ENCODE data around the gene KPNA3. TPM values are rescaled to one million over a fixed set of nuclear protein-coding genes. Genes with fewer than 3 reads are reported as not detected.

KPNA3 gene
- total and polyA plus RNA-seq, 2 donors (not counting 1 experiment from before 2014, with no cell fraction given) = 37.0 to 68.3 TPM

- no peak overlapping the region for H3K4me3 ChIP-seq (replicated peaks in 1 of 4; ENCODE audit: control extremely low read depth in 1 of 4, insufficient read depth in 1 of 4, low read depth in 3 of 4, low read length in 4 of 4)
- H3K9ac ChIP-seq (ENCODE audit: insufficient read depth, low read length) = no peak overlapping the region
- TF ChIP-seq CTCF (conservative IDR thresholded peaks at IDR 0.05 in 1 of 2, IDR thresholded peaks at IDR 0.05 in 1 of 2; ENCODE audit: low read depth in 1 of 2, low read length in 2 of 2) = no peak
- TF ChIP-seq EZH2 (IDR thresholded peaks at IDR 0.05; ENCODE audit: low read length, missing control alignments) = no peak
- no peak overlapping the region for H3K27ac ChIP-seq (ENCODE audit: insufficient read depth, low read length)
- H3K36me3 ChIP-seq (ENCODE audit: control insufficient read depth, insufficient read depth, low read length) = no peaks in the 10 kb centered on the region
- peak; percentile 81 to 85 for DNase-seq (ENCODE audit: low read depth in 2 of 2)
- H3K9me3 ChIP-seq (ENCODE audit: control insufficient read depth, insufficient read depth, low read depth, low read length) = no peaks in the 10 kb centered on the region
- H3K79me2 ChIP-seq (ENCODE audit: control insufficient read depth, insufficient read depth, low read length) = no peaks in the 10 kb centered on the region
- no peaks in the 10 kb centered on the region for H4K20me1 ChIP-seq (ENCODE audit: control insufficient read depth, extremely low read depth, insufficient read depth, low read length)
- no peaks in the 10 kb centered on the region for H3K27me3 ChIP-seq (ENCODE audit: control insufficient read depth, insufficient read depth, low read length)
- peaks cover 3% of the 10 kb centered on the region for H3K4me1 ChIP-seq (ENCODE audit: control insufficient read depth, extremely low read depth, insufficient read depth, low read length)
- no peak overlapping the region for H3K4me2 ChIP-seq (ENCODE audit: extremely low read depth, insufficient read depth, low read length)
- no peak overlapping the region for H2AFZ ChIP-seq (ENCODE audit: low read length)
These were observed 60.7 kb downstream of the KPNA3 start for GRCh38 chr13:49731766-49732165.

GRCh38 chr13:49716615-49717014 lies 75.9 kb downstream of the KPNA3 start:
- no peak for DNase-seq (ENCODE audit: low read depth in 2 of 2)
- Histone ChIP-seq H3K27me3 (ENCODE audit: control insufficient read depth, insufficient read depth, low read length) (no peaks in the 10 kb centered on the region), H3K4me1 (ENCODE audit: control insufficient read depth, extremely low read depth, insufficient read depth, low read length) (no peaks in the 10 kb centered on the region), H3K36me3 (ENCODE audit: control insufficient read depth, insufficient read depth, low read length) (no peaks in the 10 kb centered on the region), H3K9ac (ENCODE audit: insufficient read depth, low read length) (no peak overlapping the region), H3K4me2 (ENCODE audit: extremely low read depth, insufficient read depth, low read length) (no peak overlapping the region), H4K20me1 (ENCODE audit: control insufficient read depth, extremely low read depth, insufficient read depth, low read length) (no peaks in the 10 kb centered on the region), H3K79me2 (ENCODE audit: control insufficient read depth, insufficient read depth, low read length) (no peaks in the 10 kb centered on the region), H3K27ac (ENCODE audit: insufficient read depth, low read length) (no peak overlapping the region), H3K9me3 (ENCODE audit: control insufficient read depth, insufficient read depth, low read depth, low read length) (no peaks in the 10 kb centered on the region), H2AFZ (ENCODE audit: low read length) (no peak overlapping the region), H3K4me3 (replicated peaks in 1 of 4; ENCODE audit: control extremely low read depth in 1 of 4, insufficient read depth in 1 of 4, low read depth in 3 of 4, low read length in 4 of 4) (no peak overlapping the region)
- TF ChIP-seq CTCF (conservative IDR thresholded peaks at IDR 0.05 in 1 of 2, IDR thresholded peaks at IDR 0.05 in 1 of 2; ENCODE audit: low read depth in 1 of 2, low read length in 2 of 2) (no peak), EZH2 (IDR thresholded peaks at IDR 0.05; ENCODE audit: low read length, missing control alignments) (no peak)

GRCh38 chr13:49714757-49715156 lies 77.7 kb downstream of the KPNA3 start:
- DNase-seq (ENCODE audit: low read depth in 2 of 2) = no peak
- no peak overlapping the region for H3K9ac ChIP-seq (ENCODE audit: insufficient read depth, low read length)
- H3K4me1 ChIP-seq (ENCODE audit: control insufficient read depth, extremely low read depth, insufficient read depth, low read length) = peaks cover 3% of the 10 kb centered on the region
- no peak overlapping the region for H3K4me2 ChIP-seq (ENCODE audit: extremely low read depth, insufficient read depth, low read length)
- no peaks in the 10 kb centered on the region for H3K27me3 ChIP-seq (ENCODE audit: control insufficient read depth, insufficient read depth, low read length)
- no peak overlapping the region for H2AFZ ChIP-seq (ENCODE audit: low read length)
- no peak overlapping the region for H3K4me3 ChIP-seq (replicated peaks in 1 of 4; ENCODE audit: control extremely low read depth in 1 of 4, insufficient read depth in 1 of 4, low read depth in 3 of 4, low read length in 4 of 4)
- TF ChIP-seq EZH2 (IDR thresholded peaks at IDR 0.05; ENCODE audit: low read length, missing control alignments) (no peak), CTCF (conservative IDR thresholded peaks at IDR 0.05 in 1 of 2, IDR thresholded peaks at IDR 0.05 in 1 of 2; ENCODE audit: low read depth in 1 of 2, low read length in 2 of 2) (no peak)
- H4K20me1 ChIP-seq (ENCODE audit: control insufficient read depth, extremely low read depth, insufficient read depth, low read length) = no peaks in the 10 kb centered on the region
- no peaks in the 10 kb centered on the region for H3K79me2 ChIP-seq (ENCODE audit: control insufficient read depth, insufficient read depth, low read length)
- no peaks in the 10 kb centered on the region for H3K9me3 ChIP-seq (ENCODE audit: control insufficient read depth, insufficient read depth, low read depth, low read length)
- no peak overlapping the region for H3K27ac ChIP-seq (ENCODE audit: insufficient read depth, low read length)
- H3K36me3 ChIP-seq (ENCODE audit: control insufficient read depth, insufficient read depth, low read length) = no peaks in the 10 kb centered on the region
